Measurements from ENCODE around the gene ZNF407. TPM values are rescaled to one million over a fixed set of nuclear protein-coding genes. Genes with fewer than 3 reads are reported as not detected.

The ZNF407 gene
- total and polyA plus RNA-seq, 4 donors: 1.9 to 16.5 (median 6.6) TPM

- no peaks in the 10 kb centered on the region for H3K27me3 ChIP-seq (ENCODE audit: control insufficient read depth in 4 of 4, insufficient read depth in 4 of 4, low read length in 3 of 4)
- peak; percentile 84 for DNase-seq (ENCODE audit: low spot score)
- peaks cover 0 to 19% (median 17%) of the 10 kb centered on the region in 4 donors for H3K4me1 ChIP-seq (ENCODE audit: control insufficient read depth in 4 of 4, insufficient read depth in 4 of 4, low read length in 3 of 4)
- peaks cover 0 to 2% (median 0%) of the 10 kb centered on the region in 4 donors for H3K9me3 ChIP-seq (ENCODE audit: control insufficient read depth in 4 of 4, low read length in 3 of 4)
- peak; percentile 77 for TF ChIP-seq CTCF (IDR thresholded peaks at IDR 0.05; ENCODE audit: low read depth, low read length, missing input control)
- TF ChIP-seq HNF4A (conservative IDR thresholded peaks at IDR 0.05): peak in 1 of 2 donors; percentile 4
- peak; percentile 20 for TF ChIP-seq TAF1 (conservative IDR thresholded peaks at IDR 0.05)
- peak; percentile 69 for TF ChIP-seq YY1 (IDR thresholded peaks at IDR 0.05)
- TF ChIP-seq RAD21 (IDR thresholded peaks at IDR 0.05): peak; percentile 97
- TF ChIP-seq SP1 (IDR thresholded peaks at IDR 0.05): no peak
- H3K27ac ChIP-seq (ENCODE audit: low read depth in 1 of 2, low read length in 2 of 2): peak overlapping the region; percentile 65 to 87
- WGBS: 12% methylated on average over 5 of the region's 5 CpGs
- H3K9ac ChIP-seq (ENCODE audit: low read depth in 1 of 2, low read length in 2 of 2): peak overlapping the region in 1 of 2 donors; percentile 16
- no peaks in the 10 kb centered on the region for H3K36me3 ChIP-seq (ENCODE audit: control insufficient read depth in 4 of 4, insufficient read depth in 3 of 4, low read depth in 1 of 4, low read length in 3 of 4)
- H3K4me3 ChIP-seq (ENCODE audit: low read depth in 1 of 3, low read length in 3 of 3): peak overlapping the region in 1 of 3 donors; percentile 49
Measured at GRCh38 chr18:74551936-74552555, 45.6 kb upstream of the ZNF407 start.

GRCh38 chr18:74556126-74556525, 41.5 kb upstream of the ZNF407 start:
- H3K4me1 ChIP-seq (ENCODE audit: control insufficient read depth in 4 of 4, insufficient read depth in 4 of 4, low read length in 3 of 4): peaks cover 0 to 11% (median 9%) of the 10 kb centered on the region in 4 donors

More at GRCh38 chr18:74556126-74556525, 41.5 kb upstream of the ZNF407 start:
- 83% methylated on average over 11 of the region's 11 CpGs for WGBS
- H3K9me3 ChIP-seq (ENCODE audit: control insufficient read depth in 4 of 4, low read length in 3 of 4): no peaks in the 10 kb centered on the region
- H3K27ac ChIP-seq (ENCODE audit: low read depth in 1 of 2, low read length in 2 of 2): no peak overlapping the region
- TF ChIP-seq, protein P1, sequence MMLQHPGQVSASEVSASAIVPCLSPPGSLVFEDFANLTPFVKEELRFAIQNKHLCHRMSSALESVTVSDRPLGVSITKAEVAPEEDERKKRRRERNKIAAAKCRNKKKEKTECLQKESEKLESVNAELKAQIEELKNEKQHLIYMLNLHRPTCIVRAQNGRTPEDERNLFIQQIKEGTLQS (IDR thresholded peaks at IDR 0.05): no peak
- TF ChIP-seq YY1 (IDR thresholded peaks at IDR 0.05): no peak
- TF ChIP-seq, protein P2, sequence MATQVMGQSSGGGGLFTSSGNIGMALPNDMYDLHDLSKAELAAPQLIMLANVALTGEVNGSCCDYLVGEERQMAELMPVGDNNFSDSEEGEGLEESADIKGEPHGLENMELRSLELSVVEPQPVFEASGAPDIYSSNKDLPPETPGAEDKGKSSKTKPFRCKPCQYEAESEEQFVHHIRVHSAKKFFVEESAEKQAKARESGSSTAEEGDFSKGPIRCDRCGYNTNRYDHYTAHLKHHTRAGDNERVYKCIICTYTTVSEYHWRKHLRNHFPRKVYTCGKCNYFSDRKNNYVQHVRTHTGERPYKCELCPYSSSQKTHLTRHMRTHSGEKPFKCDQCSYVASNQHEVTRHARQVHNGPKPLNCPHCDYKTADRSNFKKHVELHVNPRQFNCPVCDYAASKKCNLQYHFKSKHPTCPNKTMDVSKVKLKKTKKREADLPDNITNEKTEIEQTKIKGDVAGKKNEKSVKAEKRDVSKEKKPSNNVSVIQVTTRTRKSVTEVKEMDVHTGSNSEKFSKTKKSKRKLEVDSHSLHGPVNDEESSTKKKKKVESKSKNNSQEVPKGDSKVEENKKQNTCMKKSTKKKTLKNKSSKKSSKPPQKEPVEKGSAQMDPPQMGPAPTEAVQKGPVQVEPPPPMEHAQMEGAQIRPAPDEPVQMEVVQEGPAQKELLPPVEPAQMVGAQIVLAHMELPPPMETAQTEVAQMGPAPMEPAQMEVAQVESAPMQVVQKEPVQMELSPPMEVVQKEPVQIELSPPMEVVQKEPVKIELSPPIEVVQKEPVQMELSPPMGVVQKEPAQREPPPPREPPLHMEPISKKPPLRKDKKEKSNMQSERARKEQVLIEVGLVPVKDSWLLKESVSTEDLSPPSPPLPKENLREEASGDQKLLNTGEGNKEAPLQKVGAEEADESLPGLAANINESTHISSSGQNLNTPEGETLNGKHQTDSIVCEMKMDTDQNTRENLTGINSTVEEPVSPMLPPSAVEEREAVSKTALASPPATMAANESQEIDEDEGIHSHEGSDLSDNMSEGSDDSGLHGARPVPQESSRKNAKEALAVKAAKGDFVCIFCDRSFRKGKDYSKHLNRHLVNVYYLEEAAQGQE (IDR thresholded peaks at IDR 0.05): no peak
- TF ChIP-seq RAD21 (IDR thresholded peaks at IDR 0.05): no peak
- no peak for TF ChIP-seq CTCF (IDR thresholded peaks at IDR 0.05; ENCODE audit: low read depth, low read length, missing input control)
- no peak for TF ChIP-seq FOXA2 (IDR thresholded peaks at IDR 0.05)
- no peak for TF ChIP-seq RXRA (IDR thresholded peaks at IDR 0.05)
- no peak overlapping the region for H3K4me3 ChIP-seq (ENCODE audit: low read depth in 1 of 3, low read length in 3 of 3)
- no peak overlapping the region for H3K9ac ChIP-seq (ENCODE audit: low read depth in 1 of 2, low read length in 2 of 2)
- no peak for DNase-seq (ENCODE audit: low spot score)
- H3K27me3 ChIP-seq (ENCODE audit: control insufficient read depth in 4 of 4, insufficient read depth in 4 of 4, low read length in 3 of 4): no peaks in the 10 kb centered on the region
- H3K36me3 ChIP-seq (ENCODE audit: control insufficient read depth in 4 of 4, insufficient read depth in 3 of 4, low read depth in 1 of 4, low read length in 3 of 4): peaks cover 2 to 8% (median 3%) of the 10 kb centered on the region in 4 donors
